Activated B cell treated with CpG ODN at 0.5 μM for 24 hours (primary cell): Measurements from ENCODE around the gene FAM32A. TPM values are rescaled to one million over a fixed set of nuclear protein-coding genes. Genes with fewer than 3 reads are reported as not detected.

Experiments
- ATAC-seq: fragments of 200-7000 bp; cut with Tn5 transposase; one replicate; pipeline ENCODE4 v1.10.0; 2021; ENCODE audit warnings: low read depth, mild to moderate bottlenecking, moderate library complexity
- CTCF ChIA-PET: fragments of 350-600 bp; sonication (Branson Sonifier 250); formaldehyde crosslinking; loops from one replicate; lab custom pipeline; 2021; ENCODE audit warnings: antibody characterized with exemption; lab: Charles Lee
- POLR2A ChIA-PET: fragments of 350-600 bp; sonication (Branson Sonifier 250); formaldehyde crosslinking; loops from one replicate; lab custom pipeline; 2021; ENCODE audit warnings: antibody characterized with exemption; lab: Charles Lee
- DNase-seq: peaks from one replicate; pipeline ENCODE4 v3.0.0; 2022
- H3K27ac Mint-ChIP-seq: one replicate; pipeline ENCODE4 v1.8.0; 2020; ENCODE audit warnings: mixed read lengths
- H3K27me3 Mint-ChIP-seq: one replicate; pipeline ENCODE4 v1.8.0; 2021; ENCODE audit warnings: mixed read lengths
- H3K36me3 Mint-ChIP-seq: one replicate; pipeline ENCODE4 v1.8.0; 2021; ENCODE audit warnings: low read depth, mixed read lengths
- H3K4me1 Mint-ChIP-seq: one replicate; pipeline ENCODE4 v1.8.0; 2021; ENCODE audit warnings: mixed read lengths
- H3K4me3 Mint-ChIP-seq: one replicate; pipeline ENCODE4 v1.8.0; 2020; ENCODE audit warnings: mild to moderate bottlenecking, mixed read lengths
- H3K9me3 Mint-ChIP-seq: one replicate; pipeline ENCODE4 v1.8.0; 2020; ENCODE audit warnings: mixed read lengths
- intact Hi-C: fragments of 100-400 bp; cut with micrococcal nuclease; formaldehyde crosslinking; loops from one replicate; pipeline ENCODE4 v1.15.1; 2024
- total RNA-seq: library from RNA; stranded (reverse); gene quantifications from 2 replicates; pipeline ENCODE4 v1.2.3, GENCODE V29; 2022
- TF ChIP-seq, protein P1 (sequence below): fragments of 200-600 bp; IDR thresholded peaks from one replicate; pipeline ENCODE4 v1.8.0; 2022; ENCODE audit warnings: antibody characterized with exemption, mild to moderate bottlenecking

FAM32A gene
- total RNA-seq, 1 donor from 2014 or later, result 52.2 TPM

GRCh38 chr19:16208847-16209665, 23.8 kb downstream of the FAM32A start:
- POLR2A ChIA-PET, result interaction anchor here (0.5 to 0.7 kb wide), 3 partner anchors 152 to 1523 kb away, joined by 3 to 5 read pairs (median 4); no protein-coding TSS in a partner anchor
- peaks cover 4% of the 10 kb centered on the region for H3K4me1 Mint-ChIP-seq

DNA sequence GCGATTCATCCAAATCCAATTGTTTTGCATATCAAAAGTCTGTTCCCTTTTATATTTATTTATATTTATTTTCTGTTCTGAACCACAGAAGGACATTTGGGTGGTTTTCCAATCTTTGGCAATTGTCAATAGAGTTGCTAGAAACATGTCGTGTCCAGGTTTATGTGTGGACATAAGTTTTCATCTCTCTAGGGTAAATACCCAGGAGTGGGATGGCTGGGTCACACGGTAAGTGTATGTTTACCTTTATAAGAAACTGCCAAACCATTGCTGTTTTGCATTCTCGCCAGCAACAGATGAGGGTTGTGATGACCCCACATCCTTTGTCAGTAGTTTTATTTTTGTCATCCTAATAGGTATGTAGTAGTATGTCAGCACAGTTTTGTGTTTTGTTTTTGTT, 25.0 kb downstream of the FAM32A start:
- ChIA-PET CTCF (no interaction called here), POLR2A (no interaction called here)
- H3K27me3 Mint-ChIP-seq, result no peaks in the 10 kb centered on the region
- TF ChIP-seq, protein P1, sequence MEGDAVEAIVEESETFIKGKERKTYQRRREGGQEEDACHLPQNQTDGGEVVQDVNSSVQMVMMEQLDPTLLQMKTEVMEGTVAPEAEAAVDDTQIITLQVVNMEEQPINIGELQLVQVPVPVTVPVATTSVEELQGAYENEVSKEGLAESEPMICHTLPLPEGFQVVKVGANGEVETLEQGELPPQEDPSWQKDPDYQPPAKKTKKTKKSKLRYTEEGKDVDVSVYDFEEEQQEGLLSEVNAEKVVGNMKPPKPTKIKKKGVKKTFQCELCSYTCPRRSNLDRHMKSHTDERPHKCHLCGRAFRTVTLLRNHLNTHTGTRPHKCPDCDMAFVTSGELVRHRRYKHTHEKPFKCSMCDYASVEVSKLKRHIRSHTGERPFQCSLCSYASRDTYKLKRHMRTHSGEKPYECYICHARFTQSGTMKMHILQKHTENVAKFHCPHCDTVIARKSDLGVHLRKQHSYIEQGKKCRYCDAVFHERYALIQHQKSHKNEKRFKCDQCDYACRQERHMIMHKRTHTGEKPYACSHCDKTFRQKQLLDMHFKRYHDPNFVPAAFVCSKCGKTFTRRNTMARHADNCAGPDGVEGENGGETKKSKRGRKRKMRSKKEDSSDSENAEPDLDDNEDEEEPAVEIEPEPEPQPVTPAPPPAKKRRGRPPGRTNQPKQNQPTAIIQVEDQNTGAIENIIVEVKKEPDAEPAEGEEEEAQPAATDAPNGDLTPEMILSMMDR, result no peak
- intact Hi-C loops, result no loop called here
- no peak overlapping the region for H3K27ac Mint-ChIP-seq
- peaks cover 4% of the 10 kb centered on the region for H3K4me1 Mint-ChIP-seq
- peaks cover 78% of the 10 kb centered on the region for H3K36me3 Mint-ChIP-seq
- DNase-seq (no peak), ATAC-seq (no peak)
- no peak overlapping the region for H3K4me3 Mint-ChIP-seq
- H3K9me3 Mint-ChIP-seq, result no peaks in the 10 kb centered on the region

More at GRCh38 chr19:16208847-16209665, 23.8 kb downstream of the FAM32A start:
- CTCF ChIA-PET, result no interaction called here
- no peak overlapping the region for H3K4me3 Mint-ChIP-seq
- H3K27ac Mint-ChIP-seq, result no peak overlapping the region
- intact Hi-C loops, result no loop called here
- no peaks in the 10 kb centered on the region for H3K9me3 Mint-ChIP-seq
- TF ChIP-seq, protein P1, result no peak
- DNase-seq (no peak), ATAC-seq (no peak)
- H3K36me3 Mint-ChIP-seq, result peaks cover 83% of the 10 kb centered on the region
- H3K27me3 Mint-ChIP-seq, result no peaks in the 10 kb centered on the region

GRCh38 chr19:16213076-16213475, 27.9 kb downstream of the FAM32A start:
- peaks cover 18% of the 10 kb centered on the region for H3K4me1 Mint-ChIP-seq
- intact Hi-C loops, result no loop called here
- peak overlapping the region; percentile 26 for H3K27ac Mint-ChIP-seq
- H3K9me3 Mint-ChIP-seq, result no peaks in the 10 kb centered on the region
- ATAC-seq (no peak), DNase-seq (no peak)
- no peak overlapping the region for H3K4me3 Mint-ChIP-seq
- TF ChIP-seq, protein P1, result no peak
- H3K27me3 Mint-ChIP-seq, result no peaks in the 10 kb centered on the region
- peaks cover 80% of the 10 kb centered on the region for H3K36me3 Mint-ChIP-seq
- ChIA-PET POLR2A (no interaction called here), CTCF (no interaction called here)

DNA sequence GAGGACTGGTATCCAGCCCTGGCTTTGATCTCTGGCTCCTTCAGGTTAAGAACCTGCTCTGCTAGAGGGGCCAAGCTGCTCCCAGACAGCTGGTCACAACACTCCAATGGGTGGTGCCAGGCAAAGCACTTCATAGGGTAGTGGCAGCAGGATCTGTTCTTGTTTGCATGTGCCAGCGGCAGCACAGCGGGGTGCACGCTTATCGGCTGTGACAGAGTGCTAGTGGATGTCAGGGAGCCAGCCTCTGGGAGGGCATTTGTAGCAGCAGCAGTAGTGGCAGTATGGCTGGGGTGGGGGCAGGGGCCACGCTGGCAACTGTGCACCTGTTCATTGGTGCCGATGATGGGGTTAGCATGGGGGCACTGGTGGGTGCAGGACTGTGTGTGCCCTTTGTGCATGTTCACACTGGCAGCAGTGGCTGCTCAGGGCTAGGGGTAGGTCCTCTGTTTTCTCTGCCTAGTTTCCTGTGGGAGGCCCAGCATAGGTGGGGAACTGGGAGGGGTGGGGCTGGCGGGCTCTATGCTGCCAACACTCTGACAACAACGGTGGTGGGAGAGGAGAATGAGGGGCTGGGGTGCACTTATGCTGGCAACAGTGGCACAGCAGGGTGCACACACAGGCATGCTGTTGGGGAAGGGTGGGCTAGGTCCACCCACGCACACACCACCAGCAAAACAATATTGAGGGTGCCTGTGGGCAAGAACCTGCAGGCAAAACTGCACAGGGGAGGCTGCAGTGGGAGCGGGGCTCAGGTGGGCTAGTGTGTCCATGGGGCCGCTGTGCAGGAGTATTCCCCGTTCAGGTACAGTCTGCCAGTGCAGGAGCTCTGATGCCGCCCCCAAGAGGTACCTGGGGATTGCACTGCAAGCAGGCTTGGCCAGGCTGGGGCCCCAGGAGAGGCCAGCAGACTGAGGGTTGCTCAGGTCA, 31.8 kb downstream of the FAM32A start:
- ChIA-PET POLR2A (no interaction called here), CTCF (no interaction called here)
- DNase-seq, result no peak
- Mint-ChIP-seq H3K27ac (peak overlapping the region; percentile 62), H3K36me3 (peaks cover 81% of the 10 kb centered on the region), H3K9me3 (peaks cover 6% of the 10 kb centered on the region), H3K4me1 (peaks cover 34% of the 10 kb centered on the region), H3K27me3 (no peaks in the 10 kb centered on the region), H3K4me3 (no peak overlapping the region)
- intact Hi-C loops, result no loop called here
- TF ChIP-seq, protein P1, result no peak
- ATAC-seq, result no peak
